Measurements from ENCODE around the gene HOXA10.

Gene HOXA10

DNA sequence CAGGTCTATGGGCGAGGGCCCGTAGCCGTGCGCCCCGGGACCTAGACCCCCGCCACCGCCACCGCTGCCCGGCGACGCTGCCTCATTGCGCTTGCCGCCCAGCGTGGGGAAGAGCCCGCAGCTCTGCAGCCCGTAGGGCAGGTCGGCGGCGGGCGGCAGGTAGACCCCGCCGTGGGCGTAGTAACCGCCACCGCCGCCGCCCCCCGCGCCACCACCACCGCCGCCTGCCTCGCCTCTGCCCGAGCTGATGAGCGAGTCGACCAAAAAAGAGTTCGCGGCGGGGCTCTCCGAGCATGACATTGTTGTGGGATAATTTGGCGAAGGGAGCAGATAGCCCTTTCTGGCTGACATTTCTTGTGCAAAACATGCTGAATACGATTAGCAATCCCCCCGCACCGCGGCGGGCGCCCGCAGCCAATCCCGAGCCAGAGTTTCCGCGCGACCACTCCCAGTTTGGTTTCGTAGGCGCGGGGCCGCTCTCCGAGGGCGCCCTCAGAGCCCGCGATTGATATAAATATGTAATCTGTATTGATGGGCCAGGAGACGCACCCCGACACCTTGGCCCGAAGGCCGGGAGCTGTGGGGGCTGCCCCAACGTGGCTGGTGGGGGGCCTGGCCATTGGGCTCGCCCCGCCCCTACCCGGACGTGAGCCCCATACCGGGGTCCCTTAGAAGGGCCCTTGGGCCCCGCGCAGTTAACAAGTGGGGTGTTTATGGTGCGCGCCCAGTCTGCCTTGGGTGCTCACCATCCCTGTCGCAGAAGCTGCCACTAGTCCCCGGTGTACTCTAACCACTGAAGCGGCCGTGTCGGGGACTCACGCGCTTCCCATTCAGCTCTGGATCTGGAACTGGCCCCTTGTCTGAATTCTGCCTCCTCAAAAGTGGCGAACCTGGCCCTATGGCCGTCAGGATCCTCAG is at the start of gene HOXA10:
HOXA10 (minus strand) TSS at position 365 of the 918 bp plus-strand sequence; CDS start at position 351, 14 bp downstream.
- DNase-seq: no peak

DNA sequence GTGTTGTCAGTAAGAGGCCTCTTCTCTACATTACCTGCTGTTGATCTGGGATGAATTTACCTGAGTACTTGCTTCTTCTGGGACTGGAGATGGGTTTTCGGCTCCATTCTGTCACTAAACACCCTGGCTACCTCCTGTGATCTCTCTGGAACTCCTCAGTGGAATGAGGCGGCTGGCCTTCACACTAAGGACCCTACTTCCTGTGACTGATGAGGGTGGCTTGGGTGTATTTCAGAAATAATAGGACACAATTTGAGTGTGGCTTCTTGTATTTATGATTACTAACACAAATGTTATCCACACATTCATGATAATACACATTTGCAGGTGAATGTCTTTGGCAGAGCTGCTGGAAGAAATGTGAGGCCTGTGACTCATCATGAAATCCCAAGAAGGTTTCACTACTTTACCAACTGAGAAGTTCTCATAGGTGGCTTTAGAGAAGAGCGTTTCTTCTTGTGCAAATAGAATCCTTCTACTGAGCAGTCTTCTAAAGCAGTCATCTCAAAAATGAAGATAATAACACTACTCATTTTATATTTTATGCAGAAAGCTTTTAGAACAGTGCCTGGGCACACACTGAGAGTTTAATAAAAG is 47.2 kb upstream of the HOXA10 start:
- no peak for DNase-seq

DNA sequence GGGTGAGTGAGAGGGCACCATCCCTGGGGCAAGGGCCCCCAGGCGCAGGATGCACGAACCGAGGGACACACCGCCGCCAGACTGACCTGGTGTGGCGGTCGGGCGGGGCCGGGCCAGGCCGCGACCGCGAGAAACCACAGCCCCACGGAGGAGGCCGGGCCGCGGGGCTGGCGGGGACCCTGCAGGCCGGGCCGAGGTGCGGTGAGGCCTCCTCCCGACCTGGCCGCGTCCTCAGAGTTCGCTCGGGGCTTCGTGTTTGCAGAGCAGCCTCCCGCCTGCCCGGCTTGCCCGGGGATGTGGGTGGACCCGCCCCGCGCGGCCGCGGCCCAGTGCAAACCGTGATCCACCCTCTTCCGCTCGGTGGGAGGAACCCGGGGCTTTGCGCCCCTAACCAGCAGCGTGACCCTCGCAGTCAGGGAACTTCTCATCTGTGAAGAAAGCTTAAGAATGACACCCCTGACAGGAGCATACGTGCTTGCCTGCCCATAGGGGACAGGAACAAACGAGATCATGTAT is 46.4 kb upstream of the HOXA10 start:
- no peak for DNase-seq

DNA sequence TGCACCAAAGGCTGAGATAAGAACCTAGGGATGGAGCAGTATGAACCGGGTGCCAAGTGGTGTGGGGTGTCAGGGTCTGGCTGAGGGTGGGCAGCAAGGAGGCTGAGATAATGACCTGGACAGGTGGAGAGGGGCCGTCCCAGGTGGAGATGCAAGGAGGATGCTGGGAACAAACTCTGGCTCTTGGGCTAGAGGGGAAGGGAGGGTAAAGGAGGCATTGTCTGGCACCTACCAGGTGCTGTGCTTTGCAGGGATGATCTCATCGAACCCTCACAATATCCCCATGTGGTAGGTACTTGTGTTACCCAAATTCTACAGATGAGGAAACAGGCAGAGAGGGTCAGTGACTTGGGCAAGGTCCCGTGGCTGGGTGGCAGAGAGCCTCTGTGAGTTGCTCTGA is 45.7 kb upstream of the HOXA10 start:
- DNase-seq: no peak

DNA sequence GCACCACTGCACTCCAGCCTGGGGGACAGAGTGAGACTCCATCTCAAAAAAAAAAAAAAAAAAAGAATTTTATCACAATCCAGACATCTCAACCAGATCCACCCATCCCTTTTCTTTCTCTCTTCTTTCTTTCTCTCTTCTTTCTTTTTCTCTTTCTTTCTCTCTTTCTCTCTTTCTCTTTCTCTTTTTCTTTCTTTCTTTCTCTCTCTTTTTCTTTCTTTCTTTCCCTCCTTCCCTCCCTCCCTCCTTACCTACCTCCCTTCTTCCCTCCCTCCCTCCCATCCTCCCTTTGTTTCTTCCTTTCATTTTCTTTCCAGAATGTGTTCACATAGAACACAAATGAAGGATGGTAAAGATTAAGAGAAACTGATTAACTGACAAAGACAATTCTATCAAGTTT is 43.8 kb upstream of the HOXA10 start:
- no peak for DNase-seq

DNA sequence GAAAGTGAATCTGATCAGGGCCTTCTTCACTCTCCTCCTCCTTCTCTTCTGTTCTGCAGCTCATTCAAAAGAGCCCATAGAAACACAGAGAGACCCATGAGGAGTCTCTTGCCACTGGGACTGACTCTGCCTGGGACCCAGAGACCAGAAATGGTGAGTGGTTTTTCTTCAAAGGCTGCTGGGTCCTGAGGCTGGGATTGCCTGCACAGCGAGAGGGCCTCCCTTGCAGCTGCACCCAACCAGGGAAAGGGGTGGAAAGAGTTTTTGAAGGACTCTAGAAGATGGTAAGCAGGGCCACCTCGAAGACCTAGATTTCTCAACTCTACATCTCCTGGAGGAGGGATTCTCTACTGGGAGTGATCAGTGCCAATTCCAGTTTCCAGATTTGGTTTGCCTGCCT is 41.2 kb upstream of the HOXA10 start:
- DNase-seq: no peak

DNA sequence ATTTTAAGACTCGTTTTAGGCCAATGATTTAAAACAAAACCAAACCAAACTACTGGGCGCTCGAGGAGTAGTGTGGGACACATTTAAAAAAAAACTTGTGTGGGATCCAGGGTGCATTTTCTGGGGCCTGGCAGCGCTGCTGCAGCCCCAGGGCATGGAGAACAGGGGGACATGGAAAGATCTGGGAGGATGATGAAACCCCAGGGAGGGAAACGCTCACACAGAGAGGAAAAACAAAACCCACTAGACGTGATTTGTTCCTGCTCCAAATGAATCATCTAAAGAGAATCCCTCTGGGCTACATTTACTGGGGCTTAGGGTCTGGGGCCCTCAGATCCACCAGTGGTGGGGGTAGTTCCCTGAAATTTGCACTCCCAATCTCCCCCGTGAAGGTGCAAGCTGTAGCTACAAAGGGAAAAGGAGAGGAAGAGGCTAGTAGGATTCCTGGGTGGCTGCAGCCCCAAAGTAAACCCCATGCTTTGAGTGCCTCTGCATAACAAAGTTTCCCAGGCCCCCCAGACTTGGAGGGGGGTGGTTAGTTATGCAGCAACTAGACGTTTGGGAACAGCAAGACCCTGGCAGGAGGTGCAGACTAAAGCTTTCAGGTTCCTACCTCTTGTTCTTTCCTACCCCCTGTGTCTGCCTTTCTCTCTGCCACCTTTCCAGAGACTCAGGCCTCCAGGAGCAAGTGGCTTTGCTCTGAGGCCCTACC is 40.3 kb upstream of the HOXA10 start:
- no peak for DNase-seq

DNA sequence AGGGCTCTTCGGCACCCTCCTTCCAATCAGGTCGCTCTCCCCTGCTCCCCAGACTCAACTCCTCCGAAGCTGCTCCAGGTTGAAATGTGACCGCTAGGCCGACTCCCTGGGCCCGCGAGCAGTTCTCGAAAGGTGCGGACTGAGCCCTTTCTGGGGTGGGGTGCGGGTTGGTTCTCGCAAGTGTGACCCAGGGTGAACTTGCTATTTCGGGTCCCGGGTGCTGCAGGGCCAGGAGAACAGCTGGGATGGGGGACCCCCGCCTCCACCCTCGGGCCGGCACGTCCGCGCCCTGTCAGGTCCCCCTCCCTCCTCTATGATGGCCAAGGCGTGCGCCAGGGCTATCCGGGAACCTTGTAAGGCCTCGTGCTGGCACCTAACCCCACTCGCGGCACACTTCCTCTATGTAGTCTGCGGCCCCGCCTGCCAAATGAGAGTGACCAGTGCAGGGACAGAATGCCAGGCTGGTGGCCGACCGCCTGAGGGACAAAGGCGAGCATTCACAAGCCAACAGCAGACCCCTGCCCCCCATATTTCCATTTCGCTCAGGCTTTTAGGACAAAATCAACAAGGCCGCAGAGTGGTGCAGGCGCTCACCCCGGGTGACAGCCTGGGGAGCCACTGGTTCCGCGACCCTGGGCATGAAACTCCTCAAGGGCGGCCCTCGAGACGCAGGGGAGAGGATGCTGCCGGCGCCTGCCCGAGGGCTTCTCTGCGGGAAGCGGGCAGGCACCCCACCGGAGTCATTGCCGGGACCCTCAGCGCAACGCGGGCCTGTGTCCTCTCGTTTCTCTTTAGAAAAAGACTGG is 39.5 kb upstream of the HOXA10 start:
- DNase-seq: no peak

DNA sequence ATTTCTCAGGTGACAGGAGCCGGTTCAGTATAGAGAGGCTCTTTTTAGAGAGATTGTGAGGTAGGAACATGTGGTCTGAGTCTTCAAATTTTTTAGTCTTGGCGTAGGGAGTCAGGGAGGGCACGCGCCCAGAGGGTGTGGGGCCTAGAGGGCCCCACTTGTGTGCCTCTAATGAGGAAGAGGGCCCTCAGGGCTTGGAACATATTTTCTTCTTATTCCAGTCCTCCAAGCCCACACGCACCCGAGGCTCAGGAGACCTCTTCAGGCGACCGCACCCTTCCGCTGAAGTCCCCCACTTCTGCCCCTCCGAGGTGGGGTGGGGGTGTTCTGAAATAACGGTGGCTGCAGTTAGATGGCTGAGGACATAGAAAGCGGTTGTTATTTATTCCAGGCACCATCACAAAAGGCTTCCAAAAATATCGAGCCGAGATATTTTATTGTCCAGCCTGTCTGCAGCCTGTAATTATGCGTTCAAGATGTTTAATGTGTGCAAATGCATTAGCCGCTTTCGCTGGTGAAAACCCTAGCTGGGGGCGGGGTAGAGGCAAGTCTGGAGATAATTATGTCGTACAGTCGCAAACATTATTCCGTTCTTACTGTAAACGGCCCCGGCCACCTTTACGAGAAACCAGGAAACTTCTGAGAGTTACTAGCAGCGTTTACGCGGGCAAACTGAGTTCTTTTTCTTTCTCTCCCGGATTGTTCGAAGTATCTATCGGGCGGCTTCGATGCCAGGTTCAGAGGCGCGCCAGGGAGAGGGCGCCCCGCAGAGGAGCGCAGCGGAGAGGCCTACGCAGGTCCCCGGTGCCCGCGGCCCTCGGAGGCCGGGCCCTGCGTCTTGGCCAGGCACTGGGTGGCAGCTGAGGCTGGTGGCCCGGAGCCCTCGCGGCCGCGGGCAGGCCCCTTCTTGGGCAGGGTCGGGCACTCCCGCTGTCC is 38.6 kb upstream of the HOXA10 start:
- no peak for DNase-seq

DNA sequence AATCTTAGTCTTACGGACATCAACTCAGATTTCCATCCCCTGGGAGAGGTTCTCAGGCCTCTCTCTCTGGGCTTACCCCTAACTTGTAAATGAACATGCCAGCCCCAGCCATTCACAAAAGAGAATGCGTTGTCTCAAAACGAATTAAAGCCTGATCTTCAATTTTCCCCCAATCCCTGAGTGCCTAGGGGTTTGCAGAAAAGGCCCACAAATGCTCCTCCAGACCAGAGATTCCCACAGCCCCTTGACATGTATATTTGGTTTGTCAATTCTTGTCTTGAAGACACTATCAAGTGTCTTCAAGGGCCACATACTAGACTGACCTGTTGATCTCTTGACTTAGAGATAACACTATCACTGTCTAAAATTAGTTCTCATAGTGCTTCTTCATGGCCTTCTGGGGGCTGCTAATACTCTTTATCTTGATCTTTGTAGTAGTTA is 37.7 kb upstream of the HOXA10 start:
- no peak for DNase-seq

DNA sequence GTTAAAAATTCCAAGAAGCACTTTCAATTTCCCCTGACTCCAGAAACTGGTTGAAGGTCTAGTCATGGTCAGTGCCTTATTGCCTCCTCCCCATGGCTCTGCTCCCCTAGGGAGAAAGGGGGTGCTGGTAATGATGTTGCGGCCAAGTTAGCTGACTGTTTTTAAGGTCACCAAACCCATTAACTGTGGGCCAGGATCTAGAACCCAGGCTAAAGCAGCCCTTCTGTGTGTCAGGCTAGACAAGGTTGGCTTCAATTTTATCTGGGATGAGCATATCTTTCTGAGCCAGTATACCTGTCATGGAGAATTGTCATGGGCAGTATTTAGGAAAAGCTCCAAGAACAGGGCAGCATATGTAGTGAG is 36.9 kb upstream of the HOXA10 start:
- DNase-seq: no peak

DNA sequence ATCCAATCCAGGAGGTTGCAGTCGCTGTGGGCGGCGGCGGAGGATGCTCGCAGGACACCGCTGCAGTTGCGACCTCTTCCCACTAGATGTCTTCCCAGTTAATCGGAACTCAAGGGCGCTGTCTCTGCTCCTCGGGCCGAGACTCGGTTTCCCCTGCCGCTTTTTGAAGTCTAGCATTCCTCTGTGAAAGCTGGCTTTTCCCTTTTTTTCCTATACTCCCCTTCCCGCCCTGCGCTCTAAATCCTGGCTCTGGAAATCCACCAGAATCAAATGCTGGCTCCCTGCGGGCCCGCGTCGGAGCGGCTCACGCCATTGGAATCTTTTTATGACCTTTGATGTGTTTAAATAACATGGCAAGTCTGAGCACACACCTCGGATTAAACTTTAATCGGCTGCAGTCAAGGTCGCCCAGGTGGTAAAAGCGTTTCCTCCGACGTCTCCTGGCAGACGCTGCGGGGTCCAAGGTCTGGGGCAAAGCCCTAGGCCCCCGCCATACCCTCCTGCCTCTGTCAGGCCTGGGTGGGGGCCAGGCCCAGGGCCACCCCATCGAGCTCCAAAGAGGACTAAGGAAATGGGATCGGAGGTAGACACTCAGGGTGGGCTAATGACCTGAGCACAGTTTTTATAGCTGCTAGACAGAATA is 36.4 kb upstream of the HOXA10 start:
- peak; percentile 31 for DNase-seq

DNA sequence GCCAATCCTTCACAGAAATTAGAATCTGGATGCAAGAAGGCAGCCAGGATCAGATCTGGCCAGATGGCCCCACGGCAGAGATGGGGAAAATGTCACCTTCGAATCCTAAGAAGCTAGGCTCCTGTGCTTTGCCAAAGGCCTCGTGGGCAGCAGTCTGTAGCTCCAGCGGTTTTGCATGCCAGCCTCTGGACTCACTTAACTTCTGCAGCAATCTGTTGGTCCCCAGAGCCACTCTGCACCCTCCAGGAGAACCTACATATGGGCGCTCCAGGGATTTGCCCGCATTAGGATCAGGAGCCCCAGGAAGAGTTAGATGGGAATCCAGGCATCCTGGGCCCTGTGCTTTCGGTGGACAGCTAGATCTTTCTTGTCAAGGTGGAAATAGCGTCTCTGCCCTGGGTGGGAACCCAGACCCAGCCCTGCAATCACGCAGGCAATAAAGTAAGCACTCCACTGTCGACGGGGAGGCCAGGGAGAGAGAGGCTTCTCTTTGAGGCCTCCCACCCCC is 35.9 kb upstream of the HOXA10 start:
- no peak for DNase-seq

DNA sequence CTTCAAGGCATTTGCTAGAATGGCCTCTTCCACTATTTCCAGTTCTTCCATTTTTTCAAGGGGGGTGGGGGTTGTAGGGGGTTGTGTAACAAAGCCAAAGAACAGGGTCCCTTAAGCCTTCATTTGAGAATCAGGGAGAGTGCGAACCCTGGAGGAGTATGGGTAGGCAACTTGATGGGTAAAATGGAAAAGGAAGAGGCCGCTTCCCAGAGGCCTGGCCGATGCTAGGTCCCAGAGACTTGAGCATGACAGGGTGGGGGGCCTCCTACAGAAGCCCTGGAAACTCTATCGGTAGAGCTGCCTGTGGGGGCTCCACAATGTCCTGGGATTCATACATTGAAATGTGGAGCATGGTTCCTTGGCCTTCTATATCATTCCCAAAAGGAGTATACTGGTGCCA is 34.9 kb upstream of the HOXA10 start:
- no peak for DNase-seq

DNA sequence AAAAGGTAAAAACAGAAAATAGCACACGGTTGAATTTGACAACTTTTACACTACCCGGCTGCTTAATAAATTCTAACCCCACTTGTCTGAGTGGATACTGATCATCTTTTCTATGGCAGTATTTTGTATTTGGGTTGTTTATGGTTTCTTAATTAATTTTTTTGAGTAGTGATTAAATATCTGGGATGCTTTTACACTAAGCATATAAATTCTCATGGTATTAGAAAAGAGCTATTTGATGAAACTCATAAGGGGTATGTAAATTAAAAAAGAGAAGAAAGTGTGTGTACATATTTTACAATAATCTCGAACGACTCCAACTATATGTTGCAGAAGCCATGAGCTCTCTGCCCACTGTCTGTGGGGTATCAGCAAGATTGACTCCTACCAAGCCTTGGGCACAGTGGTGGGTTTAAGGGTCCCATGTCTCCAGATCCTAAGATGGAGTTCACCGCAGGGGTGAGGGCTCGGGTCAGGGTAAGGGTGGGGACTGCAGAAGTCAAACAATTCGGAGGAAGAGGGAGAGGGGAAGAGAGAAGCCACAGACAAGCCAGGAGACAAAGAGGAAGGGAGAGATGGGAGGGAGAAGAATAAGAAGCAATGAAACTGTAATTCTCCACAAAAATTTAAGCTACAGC is 33.3 kb upstream of the HOXA10 start:
- no peak for DNase-seq

DNA sequence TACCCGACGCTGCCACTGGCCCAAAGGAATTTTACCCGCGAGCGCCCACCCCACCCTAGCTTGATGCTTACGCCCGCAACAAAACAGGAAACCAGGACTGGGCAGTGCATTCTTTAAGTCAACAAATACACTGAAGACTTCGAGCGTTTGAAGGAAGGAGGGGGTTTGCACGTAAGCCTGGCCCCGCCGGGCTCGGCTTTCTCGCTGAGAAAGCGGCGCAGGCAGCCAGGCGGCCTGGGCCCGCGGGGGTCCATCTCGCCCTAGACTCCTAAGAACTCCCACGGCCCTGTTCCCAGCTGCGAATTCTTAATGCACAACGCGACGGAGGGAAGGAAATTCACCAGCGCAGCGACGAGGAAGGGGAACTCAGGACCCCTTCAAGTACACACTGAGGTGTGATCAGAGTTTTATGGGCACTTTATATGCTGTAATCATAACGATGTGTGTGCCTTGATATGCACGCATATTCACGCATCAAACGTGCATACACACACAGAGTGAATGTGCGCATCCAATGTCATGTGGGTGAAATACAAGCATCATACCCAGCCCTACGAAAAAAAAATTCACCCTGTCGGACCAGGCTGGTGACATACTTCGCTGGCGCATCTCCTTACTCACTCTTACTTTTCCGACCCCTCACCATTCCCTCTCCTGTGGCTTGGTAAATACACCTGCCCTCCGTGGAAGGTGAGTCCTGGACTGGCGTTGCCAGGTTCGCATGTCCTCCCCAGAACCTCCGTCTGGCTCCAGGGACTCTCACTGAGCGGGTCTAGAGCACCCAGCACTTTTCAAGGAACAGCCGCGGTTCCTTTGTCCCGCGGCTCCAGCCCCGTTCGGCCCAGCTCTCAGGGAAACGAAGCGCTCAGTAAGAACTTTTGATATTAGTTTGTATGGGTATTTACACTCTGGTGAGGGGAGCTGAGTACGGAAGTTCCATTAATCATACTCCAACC is 31.5 kb upstream of the HOXA10 start:
- DNase-seq: no peak

DNA sequence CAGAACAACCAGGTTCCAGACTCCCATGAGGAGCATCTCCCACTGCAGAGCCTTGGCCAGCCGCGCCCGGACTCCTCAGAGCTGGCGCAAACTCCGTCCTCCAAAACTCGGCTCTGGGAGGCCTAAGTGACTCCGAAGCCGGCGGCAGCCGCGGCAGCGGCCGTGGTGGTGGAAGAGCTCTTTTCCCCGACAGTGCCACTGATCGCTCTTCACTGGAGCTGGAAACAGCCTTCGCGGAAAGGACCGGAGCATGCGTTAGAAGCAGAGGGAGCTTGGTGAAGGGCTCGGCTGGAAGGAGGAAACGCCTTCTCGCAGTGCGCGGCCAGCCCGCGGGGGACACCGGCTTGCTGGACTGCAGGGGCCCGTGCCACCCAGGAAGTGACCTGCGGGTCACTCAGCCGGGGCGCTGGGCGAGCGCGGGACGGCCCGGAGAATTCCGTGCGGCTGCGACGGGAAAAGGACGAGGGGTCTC is 30.8 kb upstream of the HOXA10 start:
- DNase-seq: no peak

DNA sequence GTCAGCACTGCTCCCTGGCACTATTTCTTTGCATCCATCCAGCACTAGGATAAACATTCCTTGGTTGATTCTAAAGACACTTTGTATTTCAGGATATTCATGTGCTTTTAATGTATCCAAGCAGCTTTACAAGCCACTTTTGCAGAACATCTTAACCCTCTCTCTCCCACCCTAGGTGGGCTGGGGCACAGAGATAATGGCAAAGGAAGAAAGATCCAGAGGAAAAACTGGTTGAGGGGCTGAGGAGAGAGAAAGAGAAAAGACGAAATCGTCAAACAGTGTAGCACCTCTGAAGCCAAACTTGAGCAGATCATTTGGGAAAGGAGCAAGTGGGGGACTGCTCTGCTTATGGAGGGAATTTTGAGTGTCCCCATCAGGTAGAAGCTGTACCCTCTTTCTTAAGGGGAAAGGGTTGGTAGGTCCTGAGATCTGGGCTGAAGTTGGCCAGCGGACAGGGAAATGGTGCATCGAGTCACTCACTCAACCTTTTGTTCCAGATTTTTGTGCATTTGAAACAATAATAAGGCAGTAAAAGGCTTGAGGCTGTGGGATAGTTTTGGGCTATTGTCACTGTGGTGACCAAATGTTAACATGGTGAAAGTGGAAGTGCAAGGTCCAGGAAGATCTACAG is 30.0 kb upstream of the HOXA10 start:
- DNase-seq: no peak
